ENCODE results near the gene KIAA1958. TPM values are rescaled to one million over a fixed set of nuclear protein-coding genes. Genes with fewer than 3 reads are reported as not detected.

Gene KIAA1958
- total and polyA plus RNA-seq, 9 donors, result 5.7 to 40.3 (median 24.1) TPM

DNA sequence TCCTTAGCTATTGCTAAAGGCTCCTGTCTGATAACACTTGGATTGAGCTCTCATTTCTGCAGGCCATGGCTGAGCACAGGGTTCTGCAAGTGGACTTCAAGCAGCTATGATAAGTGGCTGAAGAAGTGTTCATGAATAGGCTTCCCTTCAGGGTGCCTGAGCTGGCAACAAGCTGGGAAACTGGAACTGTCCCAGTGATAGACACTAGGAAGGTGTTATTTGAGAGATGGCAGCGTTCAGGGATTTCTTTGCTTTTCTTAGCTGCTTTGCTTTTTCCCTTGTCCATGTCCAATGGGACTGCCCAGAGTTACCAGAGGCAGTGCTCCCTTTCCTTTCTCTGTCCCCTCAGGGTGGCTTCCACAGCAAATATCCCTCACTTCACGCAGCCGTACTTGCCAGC lies 155.5 kb downstream of the KIAA1958 start:
- Histone ChIP-seq H3K27me3 (no peaks in the 10 kb centered on the region), H3K4me1 (ENCODE audit: insufficient read depth) (no peaks in the 10 kb centered on the region), H3K4me3 (no peak overlapping the region), H3K27ac (no peak overlapping the region), H3K9me3 (no peaks in the 10 kb centered on the region), H3K36me3 (no peaks in the 10 kb centered on the region)
- 93 to 99% (median 95%) methylated on average over 3 of the region's 3 CpGs for WGBS, 3 donors
- intact Hi-C loops (cut with DNase I), result no loop called here
- DNase-seq, result no peak
- TF ChIP-seq EP300 (IDR thresholded peaks at IDR 0.05) (no peak), POLR2A (IDR thresholded peaks at IDR 0.05) (no peak)
- TF ChIP-seq, protein P1, sequence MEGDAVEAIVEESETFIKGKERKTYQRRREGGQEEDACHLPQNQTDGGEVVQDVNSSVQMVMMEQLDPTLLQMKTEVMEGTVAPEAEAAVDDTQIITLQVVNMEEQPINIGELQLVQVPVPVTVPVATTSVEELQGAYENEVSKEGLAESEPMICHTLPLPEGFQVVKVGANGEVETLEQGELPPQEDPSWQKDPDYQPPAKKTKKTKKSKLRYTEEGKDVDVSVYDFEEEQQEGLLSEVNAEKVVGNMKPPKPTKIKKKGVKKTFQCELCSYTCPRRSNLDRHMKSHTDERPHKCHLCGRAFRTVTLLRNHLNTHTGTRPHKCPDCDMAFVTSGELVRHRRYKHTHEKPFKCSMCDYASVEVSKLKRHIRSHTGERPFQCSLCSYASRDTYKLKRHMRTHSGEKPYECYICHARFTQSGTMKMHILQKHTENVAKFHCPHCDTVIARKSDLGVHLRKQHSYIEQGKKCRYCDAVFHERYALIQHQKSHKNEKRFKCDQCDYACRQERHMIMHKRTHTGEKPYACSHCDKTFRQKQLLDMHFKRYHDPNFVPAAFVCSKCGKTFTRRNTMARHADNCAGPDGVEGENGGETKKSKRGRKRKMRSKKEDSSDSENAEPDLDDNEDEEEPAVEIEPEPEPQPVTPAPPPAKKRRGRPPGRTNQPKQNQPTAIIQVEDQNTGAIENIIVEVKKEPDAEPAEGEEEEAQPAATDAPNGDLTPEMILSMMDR (IDR thresholded peaks at IDR 0.05), result no peak

GRCh38 chr9:112647596-112647995 lies 161.0 kb downstream of the KIAA1958 start:
- no peaks in the 10 kb centered on the region for H3K4me1 ChIP-seq (ENCODE audit: insufficient read depth)
- no peak overlapping the region for H3K27ac ChIP-seq
- DNase-seq, result no peak
- TF ChIP-seq EP300 (IDR thresholded peaks at IDR 0.05), result no peak
- TF ChIP-seq, protein P1 (IDR thresholded peaks at IDR 0.05), result no peak
- no peak for TF ChIP-seq POLR2A (IDR thresholded peaks at IDR 0.05)
- H3K36me3 ChIP-seq, result no peaks in the 10 kb centered on the region
- no peaks in the 10 kb centered on the region for H3K27me3 ChIP-seq
- no peak overlapping the region for H3K4me3 ChIP-seq
- no peaks in the 10 kb centered on the region for H3K9me3 ChIP-seq
- intact Hi-C loops (cut with DNase I), result no loop called here
- 94 to 100% (median 96%) methylated on average over 3 of the region's 3 CpGs for WGBS, 3 donors

GRCh38 chr9:112648624-112649023 lies 162.0 kb downstream of the KIAA1958 start:
- Histone ChIP-seq H3K4me3 (no peak overlapping the region), H3K9me3 (no peaks in the 10 kb centered on the region), H3K27ac (no peak overlapping the region), H3K4me1 (ENCODE audit: insufficient read depth) (peaks cover 4% of the 10 kb centered on the region), H3K36me3 (no peaks in the 10 kb centered on the region), H3K27me3 (no peaks in the 10 kb centered on the region)
- TF ChIP-seq POLR2A (IDR thresholded peaks at IDR 0.05) (no peak), EP300 (IDR thresholded peaks at IDR 0.05) (no peak)
- TF ChIP-seq, protein P1 (IDR thresholded peaks at IDR 0.05), result no peak
- intact Hi-C loops (cut with DNase I), result no loop called here
- DNase-seq, result no peak
- 96% methylated on average over 1 of the region's 1 CpG for WGBS, 3 donors

GRCh38 chr9:112654282-112654681 lies 167.7 kb downstream of the KIAA1958 start:
- no peaks in the 10 kb centered on the region for H3K9me3 ChIP-seq
- no peaks in the 10 kb centered on the region for H3K36me3 ChIP-seq
- intact Hi-C loops (cut with DNase I), result no loop called here
- no peak for TF ChIP-seq EP300 (IDR thresholded peaks at IDR 0.05)
- TF ChIP-seq POLR2A (IDR thresholded peaks at IDR 0.05), result no peak
- TF ChIP-seq, protein P1 (IDR thresholded peaks at IDR 0.05), result no peak
- peak overlapping the region in 1 of 2 donors; percentile 44 for H3K27ac ChIP-seq
- WGBS, 3 donors, result 44 to 61% (median 56%) methylated on average over 5 of the region's 5 CpGs
- no peak for DNase-seq
- H3K27me3 ChIP-seq, result no peaks in the 10 kb centered on the region
- H3K4me3 ChIP-seq, result no peak overlapping the region
- peaks cover 10% of the 10 kb centered on the region for H3K4me1 ChIP-seq (ENCODE audit: insufficient read depth)
